IMR-90 (cell line): ENCODE measurements around the gene BTG4. TPM values are rescaled to one million over a fixed set of nuclear protein-coding genes. Genes with fewer than 3 reads are reported as not detected.

ENCODE experiments used
- CHD1 ChIP-seq: IDR thresholded peaks from 2 replicates; pipeline ENCODE4 v1.6.1; 2012; ENCODE audit warnings: low read depth, low read length, improper control_type of control experiment
- CTCF ChIP-seq: conservative IDR thresholded peaks from 2 replicates; pipeline ENCODE4 v1.5.1; 2012; ENCODE audit warnings: mild to moderate bottlenecking, low read depth, low read length, improper control_type of control experiment
- RFX5 ChIP-seq: IDR thresholded peaks from 2 replicates; pipeline ENCODE4 v1.8.0; 2012; ENCODE audit warnings: low read depth, mild to moderate bottlenecking, low read length, moderate library complexity
- polyA plus RNA-seq, 3 experiments: library from polyadenylated mRNA; depleted of rRNA; stranded (reverse); fragments of >200 nt; gene quantifications; 2 replicates each; pipeline ENCODE4 v1.2.3, GENCODE V29; 2012; ENCODE audit warnings: low replicate concordance in 1 of 3
- total RNA-seq: library from RNA; depleted of rRNA; stranded (reverse); fragments of >200 nt; gene quantifications from 2 replicates; pipeline ENCODE4 v1.2.3, GENCODE V29; 2012
- TF ChIP-seq, protein P1 (sequence below): fragments of 150-350 bp; IDR thresholded peaks from 2 replicates; pipeline ENCODE4 v1.6.1; 2017; ENCODE audit warnings: mild to moderate bottlenecking, antibody characterized with exemption, low read length, low read depth

Gene BTG4
- total and polyA plus RNA-seq, 2 of the 4 experiments (the other 2 are of a cell fraction): not detected

DNA sequence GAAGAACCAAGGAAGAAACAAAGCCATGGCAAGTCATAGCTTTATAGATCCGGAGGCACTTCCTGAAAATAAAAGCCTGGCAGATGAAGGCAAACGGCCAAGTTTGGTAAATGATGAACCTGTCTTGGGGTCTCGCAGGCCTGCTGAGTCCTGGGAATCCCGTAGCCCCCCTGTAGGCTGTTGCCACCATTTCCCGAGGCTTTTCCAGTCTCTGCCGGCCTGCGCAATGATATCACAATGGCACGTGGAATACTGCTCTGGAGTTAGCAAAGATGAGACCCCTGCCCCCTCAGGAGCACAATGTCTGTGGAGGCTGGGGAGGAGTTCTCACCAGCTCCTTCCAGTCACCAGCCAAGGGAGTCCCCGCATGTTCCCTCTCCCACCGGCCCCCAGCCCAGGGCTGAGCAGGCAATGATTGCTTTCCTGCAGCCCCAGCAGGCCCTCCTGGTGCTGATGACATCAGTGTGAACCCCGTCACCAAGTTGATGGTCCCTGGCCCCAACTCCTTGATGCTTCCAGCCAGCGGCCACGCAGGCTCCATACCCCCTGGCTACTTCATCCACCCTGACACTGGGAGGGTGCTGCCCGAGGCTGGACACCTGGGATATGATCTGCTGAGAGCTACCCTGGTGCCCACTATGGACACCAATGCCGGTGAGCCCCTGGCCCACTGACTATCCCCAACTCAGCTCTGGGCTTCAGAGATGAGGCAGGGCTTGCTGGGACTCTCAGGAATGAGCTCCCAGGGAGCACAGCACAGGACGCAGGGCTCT, 55.9 kb downstream of the BTG4 start (continued):
- TF ChIP-seq RFX5 (no peak), CTCF (no peak), CHD1 (no peak)
- TF ChIP-seq, protein P1, sequence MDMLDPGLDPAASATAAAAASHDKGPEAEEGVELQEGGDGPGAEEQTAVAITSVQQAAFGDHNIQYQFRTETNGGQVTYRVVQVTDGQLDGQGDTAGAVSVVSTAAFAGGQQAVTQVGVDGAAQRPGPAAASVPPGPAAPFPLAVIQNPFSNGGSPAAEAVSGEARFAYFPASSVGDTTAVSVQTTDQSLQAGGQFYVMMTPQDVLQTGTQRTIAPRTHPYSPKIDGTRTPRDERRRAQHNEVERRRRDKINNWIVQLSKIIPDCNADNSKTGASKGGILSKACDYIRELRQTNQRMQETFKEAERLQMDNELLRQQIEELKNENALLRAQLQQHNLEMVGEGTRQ: no peak
